Liver (tissue), 9 donors: ENCODE results near the gene RNPC3. TPM values are rescaled to one million over a fixed set of nuclear protein-coding genes. Genes with fewer than 3 reads are reported as not detected.

Experiments used
- DNase-seq: peaks from one replicate; pipeline ENCODE4 v3.0.0-alpha.2; 2017; ENCODE audit warnings: low spot score
- H3K27ac ChIP-seq, 2 donors: one replicate each; pipeline ENCODE4 v1.7.0; 2013; ENCODE audit warnings: inconsistent platforms in 2 of 2, low read length in 2 of 2, control low read depth in 1 of 2, low read depth in 1 of 2, mild to moderate bottlenecking in 1 of 2
- H3K27me3 ChIP-seq, 4 donors: one replicate each; pipeline versions ENCODE4 v1.6.1 to v1.7.0; 2013; ENCODE audit warnings: low read length in 3 of 4, inconsistent platforms in 1 of 4, mild to moderate bottlenecking in 1 of 4, moderate library complexity in 1 of 4; ENCODE audit not compliant: control insufficient read depth in 4 of 4, insufficient read depth in 4 of 4
- H3K36me3 ChIP-seq, 4 donors: one replicate each; pipeline versions ENCODE4 v1.6.1 to v1.7.0; 2013; ENCODE audit warnings: low read length in 3 of 4, mild to moderate bottlenecking in 3 of 4, low read depth in 1 of 4, moderate library complexity in 1 of 4; ENCODE audit not compliant: control insufficient read depth in 4 of 4, insufficient read depth in 3 of 4
- H3K4me1 ChIP-seq, 4 donors: one replicate each; pipeline versions ENCODE4 v1.6.1 to v1.7.0; 2013; ENCODE audit warnings: low read length in 3 of 4, mild to moderate bottlenecking in 3 of 4, moderate library complexity in 1 of 4; ENCODE audit not compliant: control insufficient read depth in 4 of 4, insufficient read depth in 4 of 4
- H3K4me3 ChIP-seq, 3 donors: one replicate each; pipeline versions ENCODE4 v1.6.1 to v1.7.0; 2013; ENCODE audit warnings: low read length in 3 of 3, control low read depth in 1 of 3, low read depth in 1 of 3, mild to moderate bottlenecking in 1 of 3
- H3K9ac ChIP-seq, 2 donors: one replicate each; pipeline ENCODE4 v1.7.0; 2013; ENCODE audit warnings: low read length in 2 of 2, mild to moderate bottlenecking in 2 of 2, moderate library complexity in 2 of 2, control low read depth in 1 of 2, low read depth in 1 of 2
- H3K9me3 ChIP-seq, 4 donors: one replicate each; pipeline versions ENCODE4 v1.6.1 to v1.7.0; 2013; ENCODE audit warnings: low read length in 3 of 4; ENCODE audit not compliant: control insufficient read depth in 4 of 4
- EGR1 ChIP-seq, 2 donors: IDR thresholded peaks; 2 replicates each; pipeline ENCODE4 v1.6.1; 2016 to 2018; ENCODE audit warnings: antibody characterized with exemption in 2 of 2, low read depth in 2 of 2
- FOXA1 ChIP-seq: IDR thresholded peaks from 2 replicates; pipeline ENCODE4 v1.6.1; 2016; ENCODE audit warnings: antibody characterized with exemption
- FOXA2 ChIP-seq: IDR thresholded peaks from 2 replicates; pipeline ENCODE4 v1.6.1; 2016; ENCODE audit warnings: antibody characterized with exemption
- GABPA ChIP-seq, 2 donors: IDR thresholded peaks in 1 of 2; conservative IDR thresholded peaks in 1 of 2; 2 replicates each; pipeline ENCODE4 v1.6.1; 2016; ENCODE audit warnings: antibody characterized with exemption in 2 of 2, mild to moderate bottlenecking in 1 of 2, moderate library complexity in 1 of 2
- HNF4A ChIP-seq, 2 donors: conservative IDR thresholded peaks; 2 replicates each; pipeline ENCODE4 v1.6.1; 2016; ENCODE audit warnings: antibody characterized with exemption in 2 of 2, mild to moderate bottlenecking in 2 of 2
- JUND ChIP-seq, 2 donors: IDR thresholded peaks; 2 replicates each; pipeline ENCODE4 v1.6.1; 2016; ENCODE audit warnings: antibody characterized with exemption in 2 of 2
- NR2F2 ChIP-seq: IDR thresholded peaks from 2 replicates; pipeline ENCODE4 v1.6.1; 2016; ENCODE audit warnings: antibody characterized with exemption
- RAD21 ChIP-seq, 2 donors: IDR thresholded peaks; 2 replicates each; pipeline ENCODE4 v1.6.1; 2016; ENCODE audit warnings: antibody characterized with exemption in 2 of 2, mild to moderate bottlenecking in 2 of 2
- REST ChIP-seq: IDR thresholded peaks from 2 replicates; pipeline ENCODE4 v1.6.1; 2016; ENCODE audit warnings: antibody characterized with exemption, mild to moderate bottlenecking
- RXRA ChIP-seq, 2 donors: IDR thresholded peaks; 2 replicates each; pipeline ENCODE4 v1.6.1; 2017 to 2018; ENCODE audit warnings: antibody characterized with exemption in 2 of 2, mild to moderate bottlenecking in 1 of 2
- TAF1 ChIP-seq: conservative IDR thresholded peaks from 2 replicates; pipeline ENCODE4 v1.6.1; 2016; ENCODE audit warnings: antibody characterized with exemption, mild to moderate bottlenecking
- YY1 ChIP-seq: IDR thresholded peaks from 2 replicates; pipeline ENCODE4 v1.6.1; 2016; ENCODE audit warnings: antibody characterized with exemption, mild to moderate bottlenecking
- whole genome bisulfite sequencing: extraction: QIAGEN DNeasy Blood & Tissue Kit; methylation state at CpG from one replicate; pipeline ENCODE4 v1.1.7; 2013; 5-methylcytosine and 5-hydroxymethylcytosine counted together
- polyA plus RNA-seq, 2 donors: library from polyadenylated mRNA; stranded (reverse) in 1 of 2; unstranded in 1 of 2; fragments of 200-250 nt in 1 of 2; fragments of >200 nt in 1 of 2; fragmentation: Nextera tagmentation in 1 of 2; extraction: Ambion mirVana in 1 of 2; gene quantifications; one replicate each; pipeline versions ENCODE4 v1.2.1 to v1.2.3, GENCODE V29; 2013 to 2015
- total RNA-seq, 2 donors: library from RNA; depleted of rRNA; stranded (reverse); fragments of >200 nt; gene quantifications; one replicate each; pipeline ENCODE4 v1.2.3, GENCODE V29; 2014
- TF ChIP-seq, protein P1 (sequence below): IDR thresholded peaks from 2 replicates; pipeline ENCODE4 v1.6.1; 2016; ENCODE audit warnings: antibody characterized with exemption
- TF ChIP-seq, protein P2 (sequence below): fragments of 150-350 bp; IDR thresholded peaks from 2 replicates; pipeline ENCODE4 v1.5.1; 2017; ENCODE audit warnings: improper control_type of control experiment, low read depth, low read length; ENCODE audit not compliant: missing input control
- TF ChIP-seq, protein P3 (sequence below): IDR thresholded peaks from 2 replicates; pipeline ENCODE4 v1.6.1; 2016; ENCODE audit warnings: antibody characterized with exemption
- donor health status: healthy.
- donor health status: healthy.
- donor health status: healthy.
- donor health status: healthy.
- donor health status: healthy.

The RNPC3 gene
- total and polyA plus RNA-seq, 4 donors: 4.2 to 18.0 (median 9.6) TPM

- Histone ChIP-seq H3K4me3 (no peak overlapping the region), H3K4me1 (peaks cover 3 to 7% (median 5%) of the 10 kb centered on the region in 4 donors), H3K27me3 (no peaks in the 10 kb centered on the region), H3K9me3 (no peaks in the 10 kb centered on the region), H3K27ac (no peak overlapping the region), H3K36me3 (no peaks in the 10 kb centered on the region), H3K9ac (no peak overlapping the region)
- no peak for DNase-seq
- TF ChIP-seq REST (no peak), FOXA1 (no peak), EGR1 (IDR thresholded peaks at IDR 0.05; ENCODE audit: low read depth in 2 of 2) (no peak), GABPA (IDR thresholded peaks at IDR 0.05 in 1 of 2, conservative IDR thresholded peaks at IDR 0.05 in 1 of 2) (no peak), TAF1 (no peak), NR2F2 (no peak), FOXA2 (no peak), HNF4A (conservative IDR thresholded peaks at IDR 0.05) (no peak), RXRA (IDR thresholded peaks at IDR 0.05) (no peak)
- TF ChIP-seq, protein P1, sequence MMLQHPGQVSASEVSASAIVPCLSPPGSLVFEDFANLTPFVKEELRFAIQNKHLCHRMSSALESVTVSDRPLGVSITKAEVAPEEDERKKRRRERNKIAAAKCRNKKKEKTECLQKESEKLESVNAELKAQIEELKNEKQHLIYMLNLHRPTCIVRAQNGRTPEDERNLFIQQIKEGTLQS: no peak
- TF ChIP-seq, protein P2, sequence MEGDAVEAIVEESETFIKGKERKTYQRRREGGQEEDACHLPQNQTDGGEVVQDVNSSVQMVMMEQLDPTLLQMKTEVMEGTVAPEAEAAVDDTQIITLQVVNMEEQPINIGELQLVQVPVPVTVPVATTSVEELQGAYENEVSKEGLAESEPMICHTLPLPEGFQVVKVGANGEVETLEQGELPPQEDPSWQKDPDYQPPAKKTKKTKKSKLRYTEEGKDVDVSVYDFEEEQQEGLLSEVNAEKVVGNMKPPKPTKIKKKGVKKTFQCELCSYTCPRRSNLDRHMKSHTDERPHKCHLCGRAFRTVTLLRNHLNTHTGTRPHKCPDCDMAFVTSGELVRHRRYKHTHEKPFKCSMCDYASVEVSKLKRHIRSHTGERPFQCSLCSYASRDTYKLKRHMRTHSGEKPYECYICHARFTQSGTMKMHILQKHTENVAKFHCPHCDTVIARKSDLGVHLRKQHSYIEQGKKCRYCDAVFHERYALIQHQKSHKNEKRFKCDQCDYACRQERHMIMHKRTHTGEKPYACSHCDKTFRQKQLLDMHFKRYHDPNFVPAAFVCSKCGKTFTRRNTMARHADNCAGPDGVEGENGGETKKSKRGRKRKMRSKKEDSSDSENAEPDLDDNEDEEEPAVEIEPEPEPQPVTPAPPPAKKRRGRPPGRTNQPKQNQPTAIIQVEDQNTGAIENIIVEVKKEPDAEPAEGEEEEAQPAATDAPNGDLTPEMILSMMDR: no peak
- TF ChIP-seq, protein P3, sequence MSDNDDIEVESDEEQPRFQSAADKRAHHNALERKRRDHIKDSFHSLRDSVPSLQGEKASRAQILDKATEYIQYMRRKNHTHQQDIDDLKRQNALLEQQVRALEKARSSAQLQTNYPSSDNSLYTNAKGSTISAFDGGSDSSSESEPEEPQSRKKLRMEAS: no peak
Observed at GRCh38 chr1:103520822-103521221, 4.7 kb upstream of the RNPC3 start.

DNA sequence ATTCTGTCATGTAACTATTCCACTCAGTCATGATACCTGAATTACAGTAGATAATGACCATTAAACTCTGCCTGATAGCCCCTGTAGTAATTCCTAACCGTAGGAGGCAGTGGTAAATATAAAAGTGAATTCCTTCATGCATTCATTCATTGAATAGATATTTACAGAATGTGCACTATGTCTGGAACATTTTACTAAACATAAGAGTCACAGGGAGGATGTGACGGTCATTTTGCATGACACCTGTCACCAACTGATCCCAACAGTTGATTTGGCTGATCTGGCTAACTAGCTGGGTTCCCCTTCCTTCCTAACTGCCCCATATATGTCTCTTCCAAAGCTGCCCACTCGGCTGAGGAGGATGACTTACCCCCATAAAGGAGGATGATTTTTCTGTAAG is 2.2 kb upstream of the RNPC3 start:
- no peaks in the 10 kb centered on the region for H3K9me3 ChIP-seq
- H3K36me3 ChIP-seq: no peaks in the 10 kb centered on the region
- H3K9ac ChIP-seq: no peak overlapping the region
- TF ChIP-seq RAD21 (IDR thresholded peaks at IDR 0.05) (no peak), GABPA (IDR thresholded peaks at IDR 0.05 in 1 of 2, conservative IDR thresholded peaks at IDR 0.05 in 1 of 2) (no peak), HNF4A (conservative IDR thresholded peaks at IDR 0.05) (no peak), YY1 (no peak), JUND (IDR thresholded peaks at IDR 0.05) (no peak), FOXA2 (no peak)
- H3K27ac ChIP-seq: no peak overlapping the region
- H3K4me1 ChIP-seq: peaks cover 4 to 19% (median 11%) of the 10 kb centered on the region in 4 donors
- no peak overlapping the region for H3K4me3 ChIP-seq
- H3K27me3 ChIP-seq: no peaks in the 10 kb centered on the region
- no peak for DNase-seq
- 97% methylated on average over 3 of the region's 3 CpGs for WGBS
